Aorta (tissue), 5 donors: Measurements from ENCODE around the gene ADAMTS7. TPM values are rescaled to one million over a fixed set of nuclear protein-coding genes. Genes with fewer than 3 reads are reported as not detected.
"Not testable (repeated sequence)": the region's sequence is repeated elsewhere in the genome, so short reads cannot be mapped to it uniquely, and the experiment has no call there.

ENCODE experiments used
- ATAC-seq: fragments of 200-7000 bp; cut with Tn5 transposase; one replicate; pipeline ENCODE4 v1.9.1; 2022; ENCODE audit warnings: moderate library complexity; ENCODE audit not compliant: low FRiP score
- DNase-seq, 2 donors: peaks; one replicate each; pipeline ENCODE4 v3.0.0-alpha.2; 2020
- H3K27ac ChIP-seq, 2 donors: one replicate each; pipeline ENCODE4 v1.5.1; 2013; ENCODE audit warnings: low read length in 2 of 2, mild to moderate bottlenecking in 2 of 2, moderate library complexity in 2 of 2, control low read depth in 1 of 2, inconsistent platforms in 1 of 2, low read depth in 1 of 2
- H3K27me3 ChIP-seq, 2 donors: one replicate each; pipeline ENCODE4 v1.6.1; 2013; ENCODE audit warnings: control low read depth in 1 of 2, low read length in 1 of 2, mild to moderate bottlenecking in 1 of 2, moderate library complexity in 1 of 2; ENCODE audit not compliant: insufficient read depth in 2 of 2, control insufficient read depth in 1 of 2
- H3K36me3 ChIP-seq, 2 donors: one replicate each; pipeline ENCODE4 v1.6.1; 2013; ENCODE audit warnings: control low read depth in 1 of 2, low read length in 1 of 2, mild to moderate bottlenecking in 1 of 2; ENCODE audit not compliant: insufficient read depth in 2 of 2, control insufficient read depth in 1 of 2
- H3K4me1 ChIP-seq, 2 donors: one replicate each; pipeline ENCODE4 v1.6.1; 2013; ENCODE audit warnings: low read length in 2 of 2, control low read depth in 1 of 2, mild to moderate bottlenecking in 1 of 2, moderate library complexity in 1 of 2; ENCODE audit not compliant: insufficient read depth in 2 of 2, control insufficient read depth in 1 of 2
- H3K4me3 ChIP-seq, 2 donors: one replicate each; pipeline ENCODE4 v1.5.1; 2013; ENCODE audit warnings: low read length in 2 of 2, control low read depth in 1 of 2, mild to moderate bottlenecking in 1 of 2
- H3K9me3 ChIP-seq: one replicate; pipeline ENCODE4 v1.6.1; 2013; ENCODE audit warnings: mild to moderate bottlenecking, low read length; ENCODE audit not compliant: control insufficient read depth
- WGBS, 2 donors: extraction: QIAGEN DNeasy Blood & Tissue Kit; methylation state at CpG; one replicate each; pipeline ENCODE4 v1.1.7; 2013; 5-methylcytosine and 5-hydroxymethylcytosine counted together
- intact Hi-C, 2 donors: fragments of 100-400 bp; cut with DNase I; formaldehyde crosslinking; loops; one replicate each; pipeline versions ENCODE4 v1.14.2 to v1.15.0; 2022
- polyA plus RNA-seq, 2 donors: library from polyadenylated mRNA; stranded (reverse); fragments of 200-250 nt; gene quantifications; one replicate each; pipeline ENCODE4 v1.2.3, GENCODE V29; 2013
- total RNA-seq, 2 donors: library from RNA; stranded (reverse); fragmentation: NEBNext Ultra II Directional; extraction: Animal tissue kit (Norgen Biotek cat#: 25700); gene quantifications; one replicate each; pipeline ENCODE4 v1.2.1, GENCODE V29; 2021
- donor health status: healthy with polysubstance abuse.
- donor health status: Bipolar disorder and iron deficiency.
- donor health status: DM: no; HTN: no; CAD: no.
- donor health status: DM: no; HTN: no; CAD: no.
- donor health status: DM: yes; HTN: yes; CAD: no.

Gene ADAMTS7
- total and polyA plus RNA-seq, 4 donors, result 3.9 to 30.0 (median 19.3) TPM

DNA sequence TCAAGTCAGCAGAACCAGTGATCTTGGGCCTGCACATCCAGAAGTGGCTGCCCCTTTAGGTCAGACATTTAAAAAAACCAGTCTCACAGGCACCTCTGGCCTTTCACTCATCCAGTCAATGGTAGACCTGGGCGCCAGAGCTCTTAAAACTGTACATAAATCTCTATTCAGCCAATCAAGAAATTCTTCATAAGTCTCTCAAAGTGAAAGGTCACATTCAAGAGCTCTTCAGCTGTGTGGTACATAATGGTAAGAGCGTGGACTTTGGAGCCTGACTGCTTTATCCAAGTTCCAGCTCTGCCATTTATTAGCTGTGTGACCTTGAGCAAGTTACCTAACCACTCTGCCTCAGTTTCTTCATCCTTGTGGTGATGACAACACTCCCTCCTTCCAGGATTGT is 39.1 kb upstream of the ADAMTS7 start:
- WGBS, 2 donors, result 97% methylated on average over 2 of the region's 2 CpGs
- no peak for ATAC-seq
- H3K36me3 ChIP-seq, result no peaks in the 10 kb centered on the region
- no peak for DNase-seq
- H3K4me3 ChIP-seq, result no peak overlapping the region
- no peaks in the 10 kb centered on the region for H3K4me1 ChIP-seq
- no peaks in the 10 kb centered on the region for H3K9me3 ChIP-seq
- H3K27me3 ChIP-seq, result no peaks in the 10 kb centered on the region
- H3K27ac ChIP-seq, result no peak overlapping the region
- intact Hi-C loops, result no loop called here

GRCh38 chr15:78847387-78847906 is 36.2 kb upstream of the ADAMTS7 start:
- H3K9me3 ChIP-seq, H3K4me3 ChIP-seq, intact Hi-C loops, H3K36me3 ChIP-seq, H3K27ac ChIP-seq, H3K27me3 ChIP-seq, H3K4me1 ChIP-seq, ATAC-seq, DNase-seq: not testable (repeated sequence)
- 87 to 89% methylated on average over 14 to 15 of the region's 15 CpGs for WGBS, 2 donors

- H3K9me3 ChIP-seq, intact Hi-C loops, H3K27ac ChIP-seq, H3K4me3 ChIP-seq, H3K4me1 ChIP-seq, H3K36me3 ChIP-seq, H3K27me3 ChIP-seq, ATAC-seq: not testable (repeated sequence)
- WGBS, 2 donors, result 92 to 97% methylated on average over 18 to 27 of the region's 27 CpGs
- peak in 1 of 2 donors; percentile 61 for DNase-seq
Observed at GRCh38 chr15:78846906-78847305, 35.6 kb upstream of the ADAMTS7 start.

- no peak overlapping the region for H3K27ac ChIP-seq
- intact Hi-C loops, result no loop called here
- no peaks in the 10 kb centered on the region for H3K36me3 ChIP-seq
- 88 to 91% methylated on average over 3 of the region's 3 CpGs for WGBS, 2 donors
- no peaks in the 10 kb centered on the region for H3K4me1 ChIP-seq
- no peak for ATAC-seq
- no peak for DNase-seq
- H3K27me3 ChIP-seq, result no peaks in the 10 kb centered on the region
- no peaks in the 10 kb centered on the region for H3K9me3 ChIP-seq
- H3K4me3 ChIP-seq, result no peak overlapping the region
Observed at GRCh38 chr15:78842519-78842918, 31.3 kb upstream of the ADAMTS7 start.

GRCh38 chr15:78841891-78842290 is 30.6 kb upstream of the ADAMTS7 start:
- H3K9me3 ChIP-seq, result no peaks in the 10 kb centered on the region
- intact Hi-C loops, result no loop called here
- no peaks in the 10 kb centered on the region for H3K36me3 ChIP-seq
- peak in 1 of 2 donors; percentile 40 for DNase-seq
- ATAC-seq, result no peak
- H3K4me3 ChIP-seq, result no peak overlapping the region
- H3K27ac ChIP-seq, result no peak overlapping the region
- WGBS, 2 donors, result 83 to 84% methylated on average over 6 of the region's 6 CpGs
- no peaks in the 10 kb centered on the region for H3K27me3 ChIP-seq
- H3K4me1 ChIP-seq, result no peaks in the 10 kb centered on the region

GRCh38 chr15:78841376-78841706 is 30.1 kb upstream of the ADAMTS7 start:
- no peak for DNase-seq
- H3K4me1 ChIP-seq, result no peaks in the 10 kb centered on the region

GRCh38 chr15:78840661-78841375 is 29.6 kb upstream of the ADAMTS7 start:
- Histone ChIP-seq H3K27ac (no peak overlapping the region), H3K4me1 (no peaks in the 10 kb centered on the region), H3K27me3 (no peaks in the 10 kb centered on the region), H3K9me3 (no peaks in the 10 kb centered on the region), H3K36me3 (no peaks in the 10 kb centered on the region), H3K4me3 (no peak overlapping the region)
- peak; percentile 44 for ATAC-seq
- WGBS, 2 donors, result 68 to 73% methylated on average over 7 of the region's 7 CpGs
- intact Hi-C loops, result no loop called here
- peak; percentile 82 to 84 for DNase-seq

More at GRCh38 chr15:78841376-78841706, 30.1 kb upstream of the ADAMTS7 start:
- 39 to 68% methylated on average over 3 of the region's 3 CpGs for whole genome bisulfite sequencing, 2 donors
- H3K27ac ChIP-seq, result no peak overlapping the region
- no peak overlapping the region for H3K4me3 ChIP-seq
- intact Hi-C loops, result no loop called here
- H3K27me3 ChIP-seq, result no peaks in the 10 kb centered on the region
- H3K9me3 ChIP-seq, result no peaks in the 10 kb centered on the region
- ATAC-seq, result no peak
- no peaks in the 10 kb centered on the region for H3K36me3 ChIP-seq

- H3K27me3 ChIP-seq, intact Hi-C loops, ATAC-seq, H3K4me3 ChIP-seq, H3K9me3 ChIP-seq, H3K27ac ChIP-seq, H3K4me1 ChIP-seq, H3K36me3 ChIP-seq, DNase-seq: not testable (repeated sequence)
- WGBS, 2 donors, result 87 to 91% methylated on average over 6 of the region's 6 CpGs
Observed at GRCh38 chr15:78839151-78839550, 27.9 kb upstream of the ADAMTS7 start.

DNA sequence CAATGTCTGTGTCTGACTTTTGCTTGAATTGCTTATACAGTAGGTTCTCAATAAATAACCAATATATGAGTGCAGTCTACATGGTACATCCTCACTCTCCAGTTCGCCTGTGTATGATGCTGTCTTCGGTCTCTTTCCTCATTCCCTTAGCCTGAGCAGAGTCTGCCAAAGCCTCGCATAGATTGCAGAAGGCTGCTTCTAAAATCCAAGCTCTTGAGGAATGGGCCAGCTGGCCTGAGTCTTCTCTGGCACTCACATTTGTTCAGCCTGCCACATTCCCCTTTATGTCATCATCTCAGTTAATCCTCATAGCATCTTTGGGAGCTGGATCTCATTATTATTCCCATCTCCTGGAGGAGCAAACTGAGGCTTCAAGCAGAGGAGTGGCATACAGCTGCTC is 27.2 kb upstream of the ADAMTS7 start:
- 8 to 9% methylated on average over 3 of the region's 3 CpGs for WGBS, 2 donors
- Histone ChIP-seq H3K4me1 (no peaks in the 10 kb centered on the region), H3K9me3 (no peaks in the 10 kb centered on the region), H3K36me3 (no peaks in the 10 kb centered on the region), H3K27me3 (no peaks in the 10 kb centered on the region), H3K4me3 (no peak overlapping the region), H3K27ac (no peak overlapping the region)
- intact Hi-C loops, result no loop called here
- DNase-seq (peak; percentile 61), ATAC-seq (peak; percentile 53)
